Colonic mucosa (tissue), 4 donors: ENCODE data around the gene SMG9. TPM values are rescaled to one million over a fixed set of nuclear protein-coding genes. Genes with fewer than 3 reads are reported as not detected.

Experiments used
- DNase-seq: peaks from one replicate; pipeline ENCODE4 v3.0.0-alpha.2; 2020
- H3K27ac ChIP-seq: fragments of 200-600 bp; one replicate; pipeline ENCODE4 v1.8.0; 2021
- H3K27me3 ChIP-seq: fragments of 200-600 bp; one replicate; pipeline ENCODE4 v1.8.0; 2021
- H3K36me3 ChIP-seq: fragments of 200-600 bp; one replicate; pipeline ENCODE4 v1.8.0; 2021
- H3K4me1 ChIP-seq: fragments of 200-600 bp; one replicate; pipeline ENCODE4 v1.8.0; 2021; ENCODE audit warnings: mild to moderate bottlenecking
- H3K4me3 ChIP-seq: fragments of 200-600 bp; one replicate; pipeline ENCODE4 v1.8.0; 2021
- H3K9ac ChIP-seq, 2 donors: one replicate each; pipeline ENCODE4 v1.7.0; 2013; ENCODE audit warnings: control low read depth in 2 of 2, low read depth in 2 of 2, low read length in 2 of 2
- H3K9me3 ChIP-seq: fragments of 200-600 bp; one replicate; pipeline ENCODE4 v1.8.0; 2021
- CTCF ChIP-seq: fragments of 200-600 bp; IDR thresholded peaks from one replicate; pipeline ENCODE4 v1.8.0; 2022; ENCODE audit warnings: antibody characterized with exemption, mild to moderate bottlenecking
- intact Hi-C: fragments of 100-400 bp; cut with DNase I; formaldehyde crosslinking; loops from one replicate; pipeline ENCODE4 v1.14.1; 2022
- total RNA-seq, 2 donors: library from RNA; stranded (reverse); fragmentation: NEBNext Ultra II Directional in 1 of 2; extraction: Animal tissue kit (Norgen Biotek cat#: 25700) in 1 of 2; gene quantifications; one replicate each; pipeline ENCODE4 v1.2.1, GENCODE V29; 2021
- donor health status: healthy.
- donor health status: DM: no; HTN: no; CAD: no.
- donor health status: DM: no; HTN: no; CAD: no.

Gene SMG9
- total RNA-seq, 2 donors from 2014 or later: 30.1 to 66.6 TPM

DNA sequence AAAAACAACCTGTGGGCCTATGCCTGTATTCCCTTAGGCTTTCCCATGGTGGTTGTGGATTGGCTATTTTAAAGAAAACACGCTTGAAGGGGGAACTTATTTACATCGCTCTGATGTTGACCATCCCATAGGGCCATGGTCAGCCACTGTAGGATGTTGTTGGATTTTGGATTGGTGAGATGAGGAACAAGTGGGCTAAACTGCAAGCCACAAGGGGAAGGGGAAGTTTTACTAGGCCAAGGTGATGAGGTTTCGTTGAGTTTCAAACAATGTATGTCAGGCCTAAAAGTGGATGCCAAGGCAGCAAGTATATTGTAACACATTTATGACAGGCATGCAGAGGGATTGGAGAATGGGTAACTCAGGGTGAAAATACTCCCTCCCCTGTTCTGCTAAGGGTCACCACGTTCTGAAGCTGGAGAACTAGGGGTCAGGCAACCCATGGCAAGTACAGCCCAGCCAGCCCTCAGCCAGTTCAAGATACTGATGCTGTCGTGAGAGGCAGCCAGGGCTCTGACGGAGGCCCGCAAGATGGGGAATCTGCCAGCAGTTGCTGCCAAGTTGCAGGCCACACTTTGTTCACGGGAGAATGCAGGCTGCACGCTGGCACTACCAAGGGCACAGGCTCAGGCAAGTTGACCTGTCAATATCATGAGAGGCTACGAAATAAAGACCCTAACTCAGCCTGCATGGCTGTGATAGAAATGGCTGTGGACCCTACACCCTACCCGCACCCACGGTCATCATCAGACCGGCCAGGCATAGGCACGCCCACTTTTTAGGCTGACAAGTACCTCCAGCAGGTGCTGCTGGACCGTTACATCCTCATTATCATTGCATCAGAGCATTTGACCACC is 27.8 kb downstream of the SMG9 start:
- no peak for DNase-seq
- Histone ChIP-seq H3K27me3 (no peaks in the 10 kb centered on the region), H3K36me3 (peaks cover under 1% of the 10 kb centered on the region), H3K4me3 (no peak overlapping the region), H3K4me1 (no peaks in the 10 kb centered on the region), H3K27ac (no peak overlapping the region), H3K9ac (no peak overlapping the region), H3K9me3 (no peaks in the 10 kb centered on the region)
- no peak for TF ChIP-seq CTCF
- intact Hi-C loops: no loop called here

- Histone ChIP-seq H3K9ac (no peak overlapping the region), H3K36me3 (no peaks in the 10 kb centered on the region), H3K9me3 (no peaks in the 10 kb centered on the region), H3K27me3 (no peaks in the 10 kb centered on the region), H3K4me3 (no peak overlapping the region), H3K4me1 (no peaks in the 10 kb centered on the region), H3K27ac (no peak overlapping the region)
- intact Hi-C loops: no loop called here
- no peak for TF ChIP-seq CTCF
- DNase-seq: no peak
Measured at GRCh38 chr19:43725468-43725867, 29.3 kb downstream of the SMG9 start.

DNA sequence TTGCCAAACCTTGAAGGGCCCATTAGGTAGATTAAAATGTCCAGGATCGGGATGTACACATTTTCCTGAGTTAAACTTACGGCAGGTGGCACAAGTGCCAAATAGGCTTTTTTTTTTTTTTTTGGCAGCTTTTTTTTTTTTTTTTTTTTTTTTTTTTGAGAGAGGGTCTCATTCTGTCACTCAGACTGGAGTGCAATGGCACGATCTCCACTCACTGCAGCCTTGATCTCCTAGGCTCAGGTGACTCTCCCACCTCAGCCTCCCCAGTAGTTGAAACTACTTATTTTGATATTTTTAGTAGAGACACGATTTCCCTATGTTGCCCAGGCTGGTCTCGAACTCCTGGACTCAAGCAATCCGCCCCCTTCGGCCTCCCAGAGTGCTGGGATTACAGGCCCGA is 29.9 kb downstream of the SMG9 start:
- H3K36me3 ChIP-seq: no peaks in the 10 kb centered on the region
- no peak overlapping the region for H3K9ac ChIP-seq
- no peak overlapping the region for H3K27ac ChIP-seq
- H3K27me3 ChIP-seq: no peaks in the 10 kb centered on the region
- H3K9me3 ChIP-seq: no peaks in the 10 kb centered on the region
- H3K4me3 ChIP-seq: no peak overlapping the region
- intact Hi-C loops: no loop called here
- TF ChIP-seq CTCF: no peak
- DNase-seq: no peak
- no peaks in the 10 kb centered on the region for H3K4me1 ChIP-seq

- Histone ChIP-seq H3K36me3 (no peaks in the 10 kb centered on the region), H3K4me1 (no peaks in the 10 kb centered on the region), H3K9ac (no peak overlapping the region), H3K4me3 (no peak overlapping the region), H3K9me3 (no peaks in the 10 kb centered on the region), H3K27ac (no peak overlapping the region), H3K27me3 (no peaks in the 10 kb centered on the region)
- intact Hi-C loops: no loop called here
- DNase-seq: no peak
- peak; percentile 30 for TF ChIP-seq CTCF
Measured at GRCh38 chr19:43723588-43723987, 31.2 kb downstream of the SMG9 start.

GRCh38 chr19:43721469-43722048 is 33.2 kb downstream of the SMG9 start:
- Histone ChIP-seq H3K4me1 (no peaks in the 10 kb centered on the region), H3K4me3 (no peak overlapping the region), H3K27me3 (no peaks in the 10 kb centered on the region), H3K9me3 (no peaks in the 10 kb centered on the region), H3K9ac (no peak overlapping the region), H3K27ac (no peak overlapping the region), H3K36me3 (no peaks in the 10 kb centered on the region)
- intact Hi-C loops: no loop called here
- TF ChIP-seq CTCF: no peak
- DNase-seq: no peak
